Epithelial cell of esophagus (primary cell): ENCODE measurements around the gene MROH8.

Experiments
- DNase-seq: peaks from one replicate; pipeline ENCODE4 v3.0.0; 2010; ENCODE audit warnings: low read depth
- H3K4me3 ChIP-seq: 2 replicates; pipeline ENCODE4 v1.5.1; 2011; ENCODE audit warnings: mild to moderate bottlenecking, low read length, control low read depth
- TF ChIP-seq, protein P1 (sequence below): IDR thresholded peaks from 2 replicates; pipeline ENCODE4 v1.5.1; 2011; ENCODE audit warnings: low read depth, mild to moderate bottlenecking, low read length, control low read depth, inconsistent platforms; ENCODE audit not compliant: insufficient read depth; ENCODE audit errors: missing control alignments

Gene MROH8

DNA sequence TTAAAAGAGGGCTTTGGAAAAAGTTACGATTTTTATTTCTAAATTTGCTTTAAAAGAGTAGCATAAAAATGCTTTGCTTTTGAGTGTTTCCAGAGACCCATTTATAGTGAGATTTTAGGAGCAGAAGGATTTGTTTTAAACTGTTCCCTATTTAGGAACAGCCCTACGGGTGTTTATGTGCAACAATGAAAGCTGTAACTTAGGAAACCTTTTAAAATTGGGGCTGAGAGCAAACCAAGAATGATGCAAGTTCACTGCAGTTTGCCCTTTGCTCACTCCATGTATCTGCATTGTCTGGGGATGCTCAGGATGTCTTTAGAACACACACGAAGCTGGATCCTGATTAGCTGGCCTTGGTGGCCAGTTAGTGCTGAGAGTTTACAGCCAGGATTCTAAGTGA lies 41.4 kb upstream of the MROH8 start:
- TF ChIP-seq, protein P1, sequence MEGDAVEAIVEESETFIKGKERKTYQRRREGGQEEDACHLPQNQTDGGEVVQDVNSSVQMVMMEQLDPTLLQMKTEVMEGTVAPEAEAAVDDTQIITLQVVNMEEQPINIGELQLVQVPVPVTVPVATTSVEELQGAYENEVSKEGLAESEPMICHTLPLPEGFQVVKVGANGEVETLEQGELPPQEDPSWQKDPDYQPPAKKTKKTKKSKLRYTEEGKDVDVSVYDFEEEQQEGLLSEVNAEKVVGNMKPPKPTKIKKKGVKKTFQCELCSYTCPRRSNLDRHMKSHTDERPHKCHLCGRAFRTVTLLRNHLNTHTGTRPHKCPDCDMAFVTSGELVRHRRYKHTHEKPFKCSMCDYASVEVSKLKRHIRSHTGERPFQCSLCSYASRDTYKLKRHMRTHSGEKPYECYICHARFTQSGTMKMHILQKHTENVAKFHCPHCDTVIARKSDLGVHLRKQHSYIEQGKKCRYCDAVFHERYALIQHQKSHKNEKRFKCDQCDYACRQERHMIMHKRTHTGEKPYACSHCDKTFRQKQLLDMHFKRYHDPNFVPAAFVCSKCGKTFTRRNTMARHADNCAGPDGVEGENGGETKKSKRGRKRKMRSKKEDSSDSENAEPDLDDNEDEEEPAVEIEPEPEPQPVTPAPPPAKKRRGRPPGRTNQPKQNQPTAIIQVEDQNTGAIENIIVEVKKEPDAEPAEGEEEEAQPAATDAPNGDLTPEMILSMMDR = no peak

DNA sequence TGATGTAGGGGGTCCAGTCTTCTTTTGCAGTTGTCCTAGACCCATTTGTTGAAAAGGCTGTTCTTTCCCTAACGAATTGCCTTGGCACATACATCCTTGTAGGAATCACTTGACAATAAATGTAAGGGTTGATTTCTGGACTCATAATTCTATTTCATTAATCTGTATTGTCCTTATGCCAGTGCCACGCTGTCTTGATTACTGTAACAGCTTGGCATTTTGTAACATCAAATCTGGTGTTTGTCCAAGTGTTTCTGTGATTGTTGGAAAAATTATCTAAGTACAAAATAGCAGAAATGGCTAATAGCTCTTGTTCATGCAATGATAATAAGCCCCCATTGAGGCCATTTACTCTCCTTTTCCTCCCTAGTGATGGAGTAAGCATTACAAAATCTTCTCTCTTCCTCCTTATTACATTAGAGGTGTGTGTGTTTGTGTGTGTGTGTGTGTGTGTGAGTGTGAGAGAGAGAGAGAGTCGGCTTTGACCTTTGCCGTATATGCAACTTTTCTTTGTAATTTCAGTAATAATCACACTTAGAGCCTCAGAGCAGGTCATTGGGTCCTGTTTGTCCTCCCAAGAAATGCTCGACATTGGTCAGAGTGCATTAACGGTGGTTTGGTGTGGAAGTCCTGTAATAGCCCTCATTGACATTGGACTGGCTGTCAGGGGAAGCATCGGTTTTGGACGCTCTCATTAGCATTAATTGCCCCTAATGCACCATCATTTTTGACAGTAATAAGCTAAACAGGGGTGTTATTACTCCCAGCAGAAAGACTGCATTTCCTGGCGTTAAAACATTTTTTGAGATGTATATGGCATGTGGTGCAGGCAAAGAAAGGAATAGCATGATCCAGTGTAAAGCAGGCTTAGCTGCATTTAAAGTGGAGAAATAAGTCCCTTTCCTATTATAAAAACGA lies 40.7 kb upstream of the MROH8 start:
- DNase-seq = no peak
- H3K4me3 ChIP-seq = no peak overlapping the region
- TF ChIP-seq, protein P1 = no peak

More for the DNA sequence above, 41.4 kb upstream of the MROH8 start:
- no peak for DNase-seq
- H3K4me3 ChIP-seq = no peak overlapping the region

DNA sequence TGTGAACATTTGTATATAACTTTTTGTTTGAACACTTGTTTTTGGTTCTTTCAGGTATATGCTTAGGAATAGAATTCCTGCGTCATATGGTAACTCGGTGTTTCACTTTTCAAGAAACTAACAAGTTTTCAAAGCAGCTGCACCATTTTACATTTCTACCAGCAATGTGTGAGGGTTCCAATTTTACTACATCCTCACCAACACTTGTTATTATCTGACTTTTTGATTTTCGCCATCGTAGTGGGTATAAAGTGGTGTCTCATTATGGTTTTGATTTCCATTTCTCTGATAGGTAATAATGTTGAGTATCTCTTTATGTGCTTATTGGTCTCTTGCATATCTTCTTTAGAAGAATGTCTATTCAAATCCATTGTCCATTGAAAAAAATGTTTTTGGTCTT lies 39.6 kb upstream of the MROH8 start:
- H3K4me3 ChIP-seq = no peak overlapping the region
- DNase-seq = no peak
- TF ChIP-seq, protein P1 = no peak

DNA sequence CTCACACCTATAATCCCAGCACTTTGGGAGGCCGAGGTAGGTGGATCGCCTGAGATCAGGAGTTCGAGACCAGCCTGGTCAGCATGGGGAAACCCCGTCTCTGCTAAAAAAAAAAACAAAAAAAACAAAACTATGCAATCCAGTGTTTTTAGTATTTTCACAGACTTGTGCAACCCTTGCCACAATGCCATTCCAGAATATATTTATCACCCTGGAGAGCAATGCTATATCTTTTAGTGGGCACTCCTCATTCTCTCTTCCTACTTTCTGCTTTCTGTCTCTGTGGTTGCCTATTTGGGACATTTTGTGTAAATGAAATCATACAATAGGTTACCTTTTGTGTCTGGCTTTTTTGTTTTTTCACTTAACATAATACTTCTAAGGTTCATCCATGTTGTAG lies 39.1 kb upstream of the MROH8 start:
- DNase-seq = no peak
- TF ChIP-seq, protein P1 = no peak

DNA sequence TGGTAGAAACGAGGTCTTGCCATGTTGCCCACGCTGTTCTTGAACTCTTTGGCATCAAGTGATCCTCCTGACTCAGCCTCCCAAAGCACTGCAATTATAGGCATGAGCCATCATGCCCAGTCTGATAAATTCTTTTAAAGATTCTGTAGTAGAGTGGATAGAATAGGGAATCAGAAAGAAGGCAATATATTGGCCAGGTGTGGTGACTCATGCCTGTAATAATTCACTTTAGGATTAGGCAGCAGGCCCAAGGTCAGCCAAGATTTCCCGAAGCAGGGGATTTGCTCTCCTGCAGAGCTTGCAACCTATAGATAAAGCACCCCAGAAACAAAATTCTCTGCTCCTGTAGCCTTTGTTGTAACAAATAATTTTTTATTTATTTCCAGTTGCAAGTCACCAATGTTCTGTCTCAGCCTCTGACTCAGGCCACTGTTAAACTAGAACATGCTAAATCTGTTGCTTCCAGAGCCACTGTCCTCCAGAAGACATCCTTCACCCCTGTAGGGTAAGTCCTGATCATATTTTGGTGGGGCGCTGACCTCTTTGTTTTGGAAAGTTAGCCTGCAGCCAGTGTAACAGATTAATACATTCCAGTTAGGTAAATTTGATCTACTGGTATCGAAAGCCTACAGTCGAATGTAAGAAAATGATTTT lies 30.4 kb upstream of the MROH8 start:
- H3K4me3 ChIP-seq = no peak overlapping the region
- peak; percentile 69 for DNase-seq
- TF ChIP-seq, protein P1 = no peak

More for the DNA sequence above, 39.1 kb upstream of the MROH8 start:
- no peak overlapping the region for H3K4me3 ChIP-seq

DNA sequence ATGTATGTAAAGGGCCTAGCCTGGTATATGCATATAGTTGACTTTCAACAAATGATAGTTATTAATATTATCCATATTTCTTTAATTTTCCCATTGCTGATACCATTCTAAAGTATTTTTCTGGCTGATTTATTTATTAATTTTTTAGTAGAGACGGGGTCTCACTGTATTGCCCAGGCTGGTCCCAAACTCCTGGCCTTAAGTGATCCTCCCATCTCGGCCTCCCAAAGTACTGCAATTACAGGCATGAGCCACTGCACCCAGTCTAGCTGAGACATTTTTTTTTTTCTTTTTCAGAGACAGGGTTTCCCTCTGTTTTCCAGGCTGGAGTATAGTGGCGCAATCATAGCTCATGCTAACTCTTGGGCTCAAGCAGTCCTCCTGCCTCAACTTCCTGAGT lies 29.8 kb upstream of the MROH8 start:
- DNase-seq = no peak
- H3K4me3 ChIP-seq = no peak overlapping the region
- TF ChIP-seq, protein P1 = no peak
